ENCODE results near the gene AGT.
"Not testable (repeated sequence)": the region's sequence is repeated elsewhere in the genome, so short reads cannot be mapped to it uniquely, and the experiment has no call there.

AGT gene

DNA sequence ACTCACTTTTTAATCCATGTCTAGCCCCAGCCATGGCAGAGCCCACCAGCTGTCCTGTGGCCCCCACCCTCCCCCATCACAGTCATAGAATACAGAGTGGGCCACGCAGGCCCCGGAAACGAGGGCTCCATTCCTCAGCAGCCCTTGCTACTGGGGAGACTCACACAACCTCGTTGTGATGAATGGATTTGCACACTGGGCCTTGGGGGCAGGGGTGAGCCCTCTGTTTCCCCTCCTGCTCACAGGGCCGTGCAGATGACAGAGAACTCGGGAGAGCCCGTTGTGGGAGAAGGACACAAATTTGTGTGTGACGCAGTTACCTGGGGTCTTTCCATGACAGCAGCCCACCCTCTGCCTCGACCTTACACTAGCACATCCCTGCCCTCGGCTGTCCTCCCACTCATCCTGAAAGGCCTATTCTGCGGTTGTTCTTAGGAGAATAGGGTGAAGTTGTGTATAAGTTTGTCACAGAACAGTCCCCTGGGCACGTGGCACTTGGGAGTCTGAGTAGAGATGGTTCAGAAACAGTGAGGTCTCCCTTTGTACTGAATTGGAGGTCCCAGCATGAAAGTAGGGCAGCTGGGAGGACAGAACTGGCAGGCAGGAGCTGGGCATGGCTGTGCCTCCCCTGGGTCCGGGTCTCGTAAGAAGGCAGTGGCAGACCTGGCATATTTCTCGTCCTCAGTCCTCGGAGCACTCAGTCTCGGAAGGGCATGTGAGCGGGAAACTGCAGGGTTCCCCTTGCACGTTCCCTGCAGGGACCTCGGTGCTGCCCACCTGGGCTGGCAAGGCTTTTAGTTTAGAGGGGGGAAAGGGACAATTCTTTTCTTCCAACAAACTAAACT lies 6.8 kb downstream of the AGT start:
- DNase-seq: no peak

DNA sequence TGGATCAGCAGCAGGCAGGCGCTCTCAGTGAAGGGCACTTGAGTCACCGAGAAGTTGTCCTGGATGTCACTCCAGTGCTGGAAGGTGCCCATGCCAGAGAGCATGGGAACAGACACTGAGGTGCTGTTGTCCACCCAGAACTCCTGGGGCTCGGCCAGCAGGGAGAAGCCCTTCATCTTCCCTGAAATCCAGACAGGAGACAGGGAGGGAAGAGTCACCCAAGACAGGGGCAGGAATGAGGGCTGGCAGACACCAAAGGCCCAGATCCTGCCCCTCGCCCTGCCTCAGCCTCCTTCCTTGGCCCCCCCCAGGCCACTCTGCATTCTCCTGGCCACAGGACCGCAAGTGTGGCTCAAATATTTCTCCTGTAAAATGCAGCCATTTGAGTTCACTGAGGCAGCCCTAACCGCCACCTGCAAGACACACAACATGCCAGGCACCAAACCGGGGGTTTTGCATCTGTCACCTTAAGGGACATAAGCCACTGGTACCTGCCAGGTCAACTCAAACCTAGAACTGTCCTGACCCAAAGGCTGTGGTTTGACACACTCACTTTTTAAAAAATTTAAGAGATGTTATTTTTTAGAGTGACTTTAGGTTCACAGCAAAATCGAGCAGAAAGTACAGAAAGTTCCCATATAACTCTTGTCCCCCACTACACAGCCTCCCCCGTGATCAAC lies 7.8 kb downstream of the AGT start:
- no peak for DNase-seq

- DNase-seq: no peak
Measured at GRCh38 chr1:230705289-230706019, 8.5 kb downstream of the AGT start.

DNA sequence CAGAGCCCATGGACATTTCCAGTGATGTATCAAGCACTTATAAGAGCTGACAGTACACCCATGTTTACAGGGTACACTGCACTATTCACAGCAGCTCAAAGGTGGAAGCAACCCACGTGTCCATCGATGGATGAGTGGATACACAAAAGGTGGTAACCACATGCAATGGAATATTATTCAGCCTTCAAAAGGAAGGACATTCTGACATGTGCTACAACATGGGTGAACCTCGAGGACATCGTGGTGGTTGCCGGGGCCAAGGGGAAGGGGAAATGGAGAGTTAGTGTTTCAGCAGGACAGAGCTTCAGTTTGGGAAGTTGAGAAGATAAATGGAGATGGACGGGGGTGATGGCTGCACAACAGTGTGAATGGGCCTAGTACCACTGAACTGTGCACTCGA lies 9.1 kb downstream of the AGT start:
- no peak for DNase-seq

DNA sequence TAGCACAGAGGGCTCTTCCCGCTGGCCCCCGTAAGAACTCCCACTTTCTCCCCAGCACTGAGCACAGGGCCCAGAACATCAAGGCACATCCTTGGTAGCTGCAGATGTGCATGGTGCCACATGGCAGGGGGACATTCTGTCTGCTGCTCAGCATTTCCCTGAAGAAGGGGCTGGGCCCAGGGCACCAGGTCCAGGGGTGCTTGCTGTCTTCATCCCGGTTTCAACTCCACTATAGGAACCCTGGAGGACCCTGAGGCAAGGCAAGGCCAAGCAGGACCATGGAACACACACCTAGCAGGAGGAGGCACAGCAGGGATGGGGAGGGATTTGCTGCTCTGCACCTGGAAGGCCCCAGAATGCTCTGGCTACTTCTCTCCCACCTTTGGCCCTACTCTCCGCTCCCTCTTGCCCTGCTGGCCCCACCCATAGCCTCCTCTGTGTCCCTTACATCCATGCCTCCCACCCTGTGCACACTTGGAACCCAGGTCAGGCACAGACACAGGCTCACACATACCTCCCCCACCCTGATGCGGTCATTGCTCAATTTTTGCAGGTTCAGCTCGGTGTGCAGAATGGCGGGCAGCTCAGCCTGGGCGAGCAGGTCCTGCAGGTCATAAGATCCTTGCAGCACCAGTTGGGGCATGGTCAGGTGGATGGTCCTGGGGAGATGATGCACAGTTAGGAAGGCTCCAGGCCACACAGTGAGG lies 10.1 kb downstream of the AGT start:
- DNase-seq: no peak

DNA sequence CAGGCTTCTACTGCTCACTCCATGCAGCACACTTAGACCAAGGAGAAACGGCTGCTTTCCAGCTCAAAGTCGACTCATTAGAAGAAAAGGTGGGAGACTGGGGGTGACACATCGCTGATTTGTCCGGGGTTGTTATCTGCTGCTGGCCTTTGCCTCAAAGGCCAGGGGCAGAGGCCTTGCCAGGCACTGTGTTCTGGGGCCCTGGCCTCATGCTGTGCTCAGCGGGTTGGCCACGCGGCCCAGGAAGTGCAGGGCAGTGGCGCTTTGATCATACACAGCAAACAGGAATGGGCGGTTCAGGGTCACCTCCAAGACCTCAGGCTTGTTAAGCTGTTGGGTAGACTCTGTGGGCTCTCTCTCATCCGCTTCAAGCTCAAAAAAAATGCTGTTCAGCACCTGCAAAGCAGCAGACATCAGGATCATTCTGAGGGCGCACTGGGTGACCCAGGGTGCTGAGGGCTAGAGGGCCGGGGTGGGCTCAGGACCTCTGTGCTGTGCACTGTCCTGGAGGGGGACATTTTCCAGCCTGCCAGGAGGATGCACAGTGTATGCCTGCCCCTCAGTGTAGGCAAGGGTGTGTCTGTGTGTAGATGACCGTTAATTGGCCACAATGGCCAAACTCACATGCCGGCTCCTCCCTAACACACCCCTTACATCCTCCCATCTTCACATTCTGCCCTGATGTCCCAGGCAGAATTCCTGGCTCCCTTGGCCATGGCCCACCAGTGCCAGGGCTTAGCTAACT lies 10.8 kb downstream of the AGT start:
- DNase-seq: no peak

DNA sequence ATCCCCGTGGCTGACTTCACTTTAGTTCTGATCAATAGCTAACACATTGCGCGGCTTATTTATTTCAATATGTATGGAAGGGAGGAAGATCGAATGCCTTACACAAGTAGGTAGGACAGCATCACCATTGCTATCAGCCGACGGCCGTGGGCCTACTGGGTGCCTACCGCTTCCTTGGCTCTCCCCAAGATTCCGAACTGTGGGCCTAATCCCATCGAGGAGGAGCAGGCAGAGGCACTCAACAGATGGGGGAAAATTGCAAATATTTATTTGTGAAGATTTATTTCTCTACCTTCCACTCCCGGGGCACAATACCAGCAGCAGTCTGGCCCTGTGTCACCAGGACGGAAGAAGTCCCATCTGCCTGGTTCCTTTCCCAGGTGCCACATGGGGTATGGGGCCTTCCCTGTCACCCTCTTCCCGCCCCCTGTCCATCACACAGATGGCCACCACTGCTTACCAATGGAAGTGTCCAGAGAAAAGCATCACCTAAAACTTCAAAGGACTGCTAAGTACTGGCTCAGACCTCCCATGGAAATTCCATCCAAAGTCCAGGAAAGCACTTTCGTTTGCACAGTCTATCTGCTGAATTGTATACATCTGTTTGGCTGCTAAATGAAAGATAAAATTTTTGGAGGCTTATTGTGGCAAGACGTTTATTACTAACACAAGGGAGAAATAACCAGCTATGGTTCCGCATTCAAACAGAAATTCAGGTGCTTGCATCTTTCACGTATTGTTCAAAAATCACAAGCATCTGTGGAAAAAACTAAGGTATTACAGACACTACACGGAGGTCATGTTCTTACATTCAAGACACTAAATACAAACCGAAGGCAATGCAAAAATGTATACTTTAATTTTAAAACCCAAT lies 11.8 kb downstream of the AGT start:
- no peak for DNase-seq

GRCh38 chr1:230701434-230701833 lies 12.5 kb downstream of the AGT start:
- no peak for DNase-seq

GRCh38 chr1:230700132-230700531 lies 13.8 kb downstream of the AGT start:
- no peak for DNase-seq

DNA sequence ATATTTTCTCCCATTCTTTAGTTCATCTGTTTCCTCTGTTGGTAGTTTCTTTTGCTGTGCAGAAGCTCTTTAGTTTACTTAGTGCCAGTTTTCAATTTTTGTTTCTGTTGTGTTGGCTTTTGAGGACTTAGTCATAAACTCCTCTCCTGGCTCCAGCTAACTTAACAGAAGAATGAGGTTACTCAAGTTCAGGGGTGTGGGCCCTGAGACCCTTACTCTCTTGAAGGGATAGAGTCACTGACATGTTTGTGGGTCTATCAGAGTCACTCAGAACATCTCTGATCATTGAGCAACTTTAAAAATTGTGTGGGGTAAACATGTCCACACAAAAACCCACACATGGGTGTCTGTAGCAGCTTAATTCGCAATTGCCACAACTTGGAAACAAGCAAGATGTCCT lies 14.2 kb downstream of the AGT start:
- no peak for DNase-seq

GRCh38 chr1:230698964-230699363 lies 15.0 kb downstream of the AGT start:
- not testable (repeated sequence) for DNase-seq

DNA sequence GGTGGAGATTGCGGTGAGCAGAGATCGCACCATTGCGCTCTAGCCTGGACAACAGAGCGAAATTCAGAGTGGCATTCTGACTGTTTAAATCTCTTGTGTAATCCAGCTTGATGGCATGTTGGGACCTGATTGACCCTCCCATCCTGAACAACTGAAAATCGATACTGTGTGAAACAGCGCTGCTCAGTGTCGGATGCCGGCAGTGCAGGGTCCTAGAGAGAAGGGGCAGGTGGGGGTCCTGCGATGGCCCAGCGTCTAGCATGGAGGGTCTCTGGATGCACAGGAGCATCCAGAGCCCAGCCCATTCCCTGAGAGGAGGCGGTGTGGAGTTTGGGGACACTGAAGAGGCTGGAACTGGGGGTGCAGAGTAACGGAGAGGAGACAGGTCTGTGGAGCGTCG lies 15.8 kb downstream of the AGT start:
- no peak for DNase-seq

DNA sequence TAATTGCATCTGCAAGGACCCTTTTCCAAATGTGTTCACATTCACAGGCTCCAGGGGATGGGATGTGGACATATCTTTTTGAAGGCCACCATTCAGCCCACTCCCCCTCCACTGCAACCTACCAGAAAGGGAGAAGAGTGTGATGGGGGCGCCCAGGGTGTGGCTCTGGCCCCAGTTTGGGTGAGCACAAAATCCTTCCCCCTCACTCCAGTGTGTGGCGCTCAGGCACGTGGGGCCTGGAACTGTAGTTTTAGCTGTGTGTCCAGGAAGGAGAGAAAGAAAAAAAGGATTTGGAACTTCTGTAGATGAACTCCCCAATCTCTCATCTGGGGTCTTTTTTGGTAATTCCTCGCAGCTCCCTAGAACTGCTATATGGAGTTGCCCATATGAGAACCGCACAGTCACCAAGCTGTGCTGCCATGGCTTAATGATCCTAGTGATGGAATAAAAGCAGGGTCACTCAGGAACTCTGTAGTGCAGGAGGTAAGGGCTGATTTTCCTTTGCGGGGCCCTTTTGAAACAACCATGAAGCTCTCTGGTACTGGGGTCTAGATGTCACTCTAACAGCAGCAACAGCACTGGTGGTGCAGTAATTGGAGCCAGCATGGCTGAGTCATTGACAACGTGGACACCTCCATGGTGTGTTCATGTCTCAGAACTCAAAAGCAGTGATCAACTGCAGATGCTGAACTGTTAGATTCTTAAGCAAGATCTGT lies 17.0 kb downstream of the AGT start:
- no peak for DNase-seq

- no peak for DNase-seq
Measured at GRCh38 chr1:230696218-230696617, 17.7 kb downstream of the AGT start.

DNA sequence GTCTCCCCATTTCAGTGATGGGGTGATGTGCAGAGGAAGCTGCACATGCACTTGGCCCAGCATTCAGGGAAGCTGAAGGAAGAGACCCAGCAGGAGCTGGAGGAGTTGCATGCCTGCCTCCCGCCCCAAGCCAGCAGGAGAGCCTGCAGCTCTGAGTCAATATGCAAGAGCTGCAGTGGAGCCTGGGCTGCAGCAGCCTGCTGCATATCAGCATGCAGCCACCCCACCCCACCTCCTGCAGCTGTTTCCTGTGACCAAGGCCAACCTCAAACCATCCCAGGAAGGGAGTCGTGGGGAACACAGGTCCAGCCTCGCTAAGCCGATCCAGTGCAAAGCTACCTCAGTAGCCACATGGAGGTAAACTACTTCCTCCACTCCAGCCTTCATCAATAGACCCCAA lies 18.9 kb downstream of the AGT start:
- no peak for DNase-seq

DNA sequence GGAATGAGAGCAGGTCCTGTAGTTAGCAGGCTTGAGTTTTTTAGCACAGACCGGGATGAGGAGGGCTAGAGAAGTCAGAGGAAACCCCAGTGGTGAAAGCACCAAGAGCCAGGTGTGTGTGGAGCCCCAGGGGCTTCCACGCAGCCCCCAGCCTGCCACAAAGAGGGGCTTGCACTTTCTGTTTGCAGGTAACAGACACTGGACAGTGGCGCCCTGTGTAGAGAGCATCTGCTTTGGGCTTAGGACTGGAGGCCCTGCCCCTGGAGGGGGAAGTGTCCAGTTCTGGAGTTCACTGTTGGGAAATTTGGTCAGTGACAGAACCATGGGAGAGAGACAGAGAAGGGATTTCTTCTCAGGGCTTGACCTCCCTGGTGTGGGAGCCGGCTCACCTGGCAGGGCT lies 19.5 kb downstream of the AGT start:
- no peak for DNase-seq

DNA sequence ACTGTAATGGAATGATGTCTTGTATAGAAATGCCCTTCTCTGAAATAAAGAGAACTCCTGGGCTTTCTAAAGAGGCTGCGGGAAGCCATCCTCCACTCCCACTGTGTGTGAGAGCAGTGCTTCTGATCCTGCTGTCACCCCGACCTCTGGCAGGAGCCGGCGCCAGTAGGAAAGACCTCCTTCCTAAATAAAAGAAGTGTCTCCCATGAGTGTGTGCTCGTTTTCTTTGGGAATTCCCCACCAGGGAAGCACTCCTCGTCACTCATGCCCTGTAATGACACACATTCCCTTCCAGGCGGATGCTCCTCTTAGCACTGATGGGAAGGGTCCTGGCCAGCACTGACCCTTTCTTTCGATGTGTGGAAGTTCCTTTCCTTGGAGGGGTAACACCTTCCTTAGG lies 20.1 kb downstream of the AGT start:
- DNase-seq: no peak

DNA sequence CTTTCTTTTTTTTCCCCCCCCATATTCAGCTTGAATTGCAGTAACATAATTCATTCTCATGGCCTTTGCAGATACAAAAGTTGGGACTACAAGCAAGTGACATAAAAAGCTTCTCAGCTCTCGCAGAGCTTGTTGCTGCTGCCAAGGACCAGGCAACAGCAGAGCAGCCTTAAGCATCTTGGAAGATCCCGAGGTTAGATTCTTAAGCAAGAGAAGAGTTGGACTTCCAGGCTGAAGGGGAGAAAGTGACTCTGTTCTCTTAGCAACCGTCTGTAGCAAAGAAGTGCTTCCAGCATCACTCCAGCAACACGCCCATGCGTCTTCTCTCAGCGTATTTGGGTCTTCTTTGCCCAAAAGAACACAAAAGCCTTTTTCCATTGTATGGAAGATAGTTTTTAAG lies 20.7 kb downstream of the AGT start:
- DNase-seq: no peak

GRCh38 chr1:230691615-230692014 lies 22.3 kb downstream of the AGT start:
- no peak for DNase-seq

GRCh38 chr1:230690101-230690500 lies 23.8 kb downstream of the AGT start:
- no peak for DNase-seq

- DNase-seq: no peak
Measured at GRCh38 chr1:230686747-230687146, 27.2 kb downstream of the AGT start.

All from NCI-H774 (cell line).